WERI-Rb-1 (cell line): ENCODE measurements around the gene AXDND1.

ENCODE experiments used
- DNase-seq: peaks from one replicate; pipeline ENCODE4 v3.0.0-alpha.2; 2020
- H3K27ac ChIP-seq: fragments of 250-450 bp; sonication (Bioruptor Pico); 2 replicates; pipeline ENCODE4 v1.5.1; 2020; ENCODE audit warnings: mild to moderate bottlenecking, moderate library complexity
- H3K27me3 ChIP-seq: fragments of 250-450 bp; sonication (Bioruptor Pico); 2 replicates; pipeline ENCODE4 v1.5.1; 2021; ENCODE audit warnings: mild to moderate bottlenecking, low read depth, moderate library complexity; ENCODE audit not compliant: insufficient read depth, severe bottlenecking
- H3K36me3 ChIP-seq: fragments of 250-450 bp; sonication (Bioruptor Pico); 2 replicates; pipeline ENCODE4 v1.5.1; 2020; ENCODE audit warnings: mild to moderate bottlenecking, moderate library complexity
- H3K4me3 ChIP-seq: 2 replicates; pipeline ENCODE4 v1.5.1; 2011; ENCODE audit warnings: low read depth, mild to moderate bottlenecking, control low read depth, low read length
- H3K9me3 ChIP-seq: fragments of 250-450 bp; sonication (Bioruptor Pico); 2 replicates; pipeline ENCODE4 v1.5.1; 2021; ENCODE audit warnings: mild to moderate bottlenecking, moderate library complexity; ENCODE audit not compliant: severe bottlenecking
- TF ChIP-seq, protein P1 (sequence below): IDR thresholded peaks from 2 replicates; pipeline ENCODE4 v1.5.1; 2011; ENCODE audit warnings: low read depth, mild to moderate bottlenecking, control low read depth, inconsistent platforms, low read length

The AXDND1 gene

DNA sequence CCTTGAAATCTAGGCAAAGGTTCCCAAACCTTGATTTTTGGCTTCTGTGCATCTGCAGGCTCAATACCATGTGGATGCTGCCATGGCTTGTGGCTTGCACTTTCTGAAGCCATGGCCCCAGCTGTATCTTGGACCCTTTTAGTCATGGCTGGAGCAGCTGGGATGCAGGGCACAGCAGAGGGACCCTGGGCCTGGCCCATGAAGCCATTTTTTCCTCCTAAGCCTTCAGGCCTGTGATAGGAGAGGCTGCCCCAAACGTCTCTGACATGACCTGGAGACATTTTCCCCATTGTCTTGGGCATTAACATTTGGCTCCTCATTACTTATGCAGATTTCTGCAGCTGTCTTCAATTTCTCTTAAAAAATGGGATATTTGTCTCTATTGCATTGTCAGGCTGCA lies 112.6 kb downstream of the AXDND1 start:
- peaks cover 6% of the 10 kb centered on the region for H3K27me3 ChIP-seq
- H3K27ac ChIP-seq = no peak overlapping the region
- DNase-seq = no peak
- no peaks in the 10 kb centered on the region for H3K36me3 ChIP-seq
- TF ChIP-seq, protein P1, sequence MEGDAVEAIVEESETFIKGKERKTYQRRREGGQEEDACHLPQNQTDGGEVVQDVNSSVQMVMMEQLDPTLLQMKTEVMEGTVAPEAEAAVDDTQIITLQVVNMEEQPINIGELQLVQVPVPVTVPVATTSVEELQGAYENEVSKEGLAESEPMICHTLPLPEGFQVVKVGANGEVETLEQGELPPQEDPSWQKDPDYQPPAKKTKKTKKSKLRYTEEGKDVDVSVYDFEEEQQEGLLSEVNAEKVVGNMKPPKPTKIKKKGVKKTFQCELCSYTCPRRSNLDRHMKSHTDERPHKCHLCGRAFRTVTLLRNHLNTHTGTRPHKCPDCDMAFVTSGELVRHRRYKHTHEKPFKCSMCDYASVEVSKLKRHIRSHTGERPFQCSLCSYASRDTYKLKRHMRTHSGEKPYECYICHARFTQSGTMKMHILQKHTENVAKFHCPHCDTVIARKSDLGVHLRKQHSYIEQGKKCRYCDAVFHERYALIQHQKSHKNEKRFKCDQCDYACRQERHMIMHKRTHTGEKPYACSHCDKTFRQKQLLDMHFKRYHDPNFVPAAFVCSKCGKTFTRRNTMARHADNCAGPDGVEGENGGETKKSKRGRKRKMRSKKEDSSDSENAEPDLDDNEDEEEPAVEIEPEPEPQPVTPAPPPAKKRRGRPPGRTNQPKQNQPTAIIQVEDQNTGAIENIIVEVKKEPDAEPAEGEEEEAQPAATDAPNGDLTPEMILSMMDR = no peak
- no peak overlapping the region for H3K4me3 ChIP-seq
- peaks cover 34% of the 10 kb centered on the region for H3K9me3 ChIP-seq

GRCh38 chr1:179490611-179491010 lies 124.8 kb downstream of the AXDND1 start:
- Histone ChIP-seq H3K4me3 (no peak overlapping the region), H3K27ac (no peak overlapping the region), H3K9me3 (no peaks in the 10 kb centered on the region), H3K36me3 (no peaks in the 10 kb centered on the region), H3K27me3 (peaks cover 10% of the 10 kb centered on the region)
- TF ChIP-seq, protein P1 = no peak
- DNase-seq = no peak

GRCh38 chr1:179493323-179493722 lies 127.6 kb downstream of the AXDND1 start:
- no peak overlapping the region for H3K4me3 ChIP-seq
- DNase-seq = no peak
- H3K36me3 ChIP-seq = no peaks in the 10 kb centered on the region
- peaks cover 10% of the 10 kb centered on the region for H3K27me3 ChIP-seq
- TF ChIP-seq, protein P1 = no peak
- no peaks in the 10 kb centered on the region for H3K9me3 ChIP-seq
- H3K27ac ChIP-seq = no peak overlapping the region

DNA sequence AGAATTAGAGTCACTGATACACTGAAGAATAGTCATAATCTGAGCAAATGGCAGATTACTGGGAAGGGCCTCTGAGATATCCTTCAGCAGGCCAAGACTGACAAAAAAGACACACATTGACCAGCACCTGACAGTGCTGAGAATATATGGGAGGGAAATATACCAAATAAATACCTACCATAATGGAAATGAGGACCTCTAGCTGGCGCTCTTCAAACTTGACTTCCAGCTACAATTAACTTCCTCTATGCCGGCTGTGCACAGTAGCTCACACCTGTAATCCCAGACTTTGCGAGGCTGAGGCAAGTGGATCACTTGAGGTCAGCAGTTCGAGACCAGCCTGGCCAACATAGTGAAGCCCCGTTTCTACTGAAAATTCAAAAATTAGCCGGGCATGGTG lies 140.4 kb downstream of the AXDND1 start:
- H3K9me3 ChIP-seq = no peaks in the 10 kb centered on the region
- no peak overlapping the region for H3K27ac ChIP-seq
- no peaks in the 10 kb centered on the region for H3K36me3 ChIP-seq
- H3K27me3 ChIP-seq = peaks cover 14% of the 10 kb centered on the region
- DNase-seq = no peak
- TF ChIP-seq, protein P1 = no peak
- no peak overlapping the region for H3K4me3 ChIP-seq

DNA sequence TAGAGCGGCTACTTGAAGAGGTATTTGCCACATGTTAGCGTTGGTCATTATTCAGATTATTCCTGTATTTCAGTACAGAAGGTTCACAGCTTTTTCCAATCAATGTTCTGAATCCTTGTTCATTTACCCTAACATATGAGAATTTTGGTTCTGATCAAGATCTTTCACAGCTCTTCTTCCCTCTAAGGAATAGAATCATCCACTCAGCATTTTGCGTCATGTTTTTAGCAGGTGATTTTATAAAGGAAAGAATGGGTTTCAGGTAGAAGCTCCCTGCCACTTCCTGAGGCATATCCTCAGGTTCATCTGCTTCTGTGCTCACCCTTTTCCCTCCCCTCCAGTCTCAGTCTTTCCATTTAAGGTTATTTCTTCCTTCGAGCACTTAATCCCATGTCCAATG lies 143.6 kb downstream of the AXDND1 start:
- no peak overlapping the region for H3K4me3 ChIP-seq
- peaks cover 11% of the 10 kb centered on the region for H3K27me3 ChIP-seq
- no peak overlapping the region for H3K27ac ChIP-seq
- H3K36me3 ChIP-seq = no peaks in the 10 kb centered on the region
- no peak for DNase-seq
- TF ChIP-seq, protein P1 = no peak
- H3K9me3 ChIP-seq = no peaks in the 10 kb centered on the region

GRCh38 chr1:179510038-179510437 lies 144.3 kb downstream of the AXDND1 start:
- no peak for DNase-seq
- TF ChIP-seq, protein P1 = no peak
- Histone ChIP-seq H3K27me3 (peaks cover 11% of the 10 kb centered on the region), H3K9me3 (no peaks in the 10 kb centered on the region), H3K36me3 (no peaks in the 10 kb centered on the region), H3K4me3 (no peak overlapping the region), H3K27ac (no peak overlapping the region)
